SK-N-DZ (cell line): ENCODE data around the gene DAPK1.
A peak's percentile ranks its signal among the peaks of the same experiment; 100 is the strongest.

ENCODE experiments used
- DNase-seq: peaks from one replicate; pipeline ENCODE4 v3.0.0-alpha.2; 2015; ENCODE audit warnings: low spot score

Gene DAPK1

GRCh38 chr9:87516926-87517290 lies 19.2 kb downstream of the DAPK1 start:
- DNase-seq = no peak

GRCh38 chr9:87517732-87518131 lies 20.1 kb downstream of the DAPK1 start:
- no peak for DNase-seq

GRCh38 chr9:87518702-87519335 lies 21.2 kb downstream of the DAPK1 start:
- DNase-seq = no peak

- DNase-seq = no peak
These were observed 21.8 kb downstream of the DAPK1 start for GRCh38 chr9:87519461-87519860.

GRCh38 chr9:87520172-87520683 lies 22.6 kb downstream of the DAPK1 start:
- no peak for DNase-seq

- no peak for DNase-seq
These were observed 24.2 kb downstream of the DAPK1 start for GRCh38 chr9:87521834-87522233.

GRCh38 chr9:87524061-87524460 lies 26.4 kb downstream of the DAPK1 start:
- no peak for DNase-seq

GRCh38 chr9:87525546-87526303 lies 28.1 kb downstream of the DAPK1 start:
- DNase-seq = no peak

- no peak for DNase-seq
These were observed 29.7 kb downstream of the DAPK1 start for GRCh38 chr9:87527211-87527916.

- DNase-seq = no peak
These were observed 31.3 kb downstream of the DAPK1 start for GRCh38 chr9:87528969-87529368.

GRCh38 chr9:87529671-87530070 lies 32.0 kb downstream of the DAPK1 start:
- no peak for DNase-seq

- DNase-seq = no peak
These were observed 33.0 kb downstream of the DAPK1 start for GRCh38 chr9:87530716-87531115.

- peak; percentile 44 for DNase-seq
These were observed 34.0 kb downstream of the DAPK1 start for GRCh38 chr9:87531370-87532295.

GRCh38 chr9:87533271-87533670 lies 35.6 kb downstream of the DAPK1 start:
- DNase-seq = no peak

- no peak for DNase-seq
These were observed 36.4 kb downstream of the DAPK1 start for GRCh38 chr9:87534036-87534435.

GRCh38 chr9:87534957-87535356 lies 37.3 kb downstream of the DAPK1 start:
- no peak for DNase-seq

- DNase-seq = no peak
These were observed 38.3 kb downstream of the DAPK1 start for GRCh38 chr9:87535817-87536539.

- DNase-seq = no peak
These were observed 40.0 kb downstream of the DAPK1 start for GRCh38 chr9:87537625-87538024.

- DNase-seq = no peak
These were observed 42.9 kb downstream of the DAPK1 start for GRCh38 chr9:87540444-87541105.

GRCh38 chr9:87541663-87542062 lies 44.0 kb downstream of the DAPK1 start:
- DNase-seq = no peak
